A549 (cell line): ENCODE measurements around the gene NAP1L4. TPM values are rescaled to one million over a fixed set of nuclear protein-coding genes. Genes with fewer than 3 reads are reported as not detected.

Experiments
- ATAC-seq, 2 experiments: fragments of 200-7000 bp in 1 of 2; fragments of >200 bp in 1 of 2; cut with Nextera tagmentation in 1 of 2; cut with Tn5 transposase in 1 of 2; 3 replicates each; pipeline versions ENCODE4 v1.8.0 to v1.9.1; 2018 to 2020; ENCODE audit warnings: mild to moderate bottlenecking in 1 of 2, moderate library complexity in 1 of 2
- CTCF ChIA-PET: fragments of 300-600 bp; sonication (Branson Sonifier 250); formaldehyde crosslinking; extraction: SDS; loops from one replicate; lab custom pipeline; 2021; ENCODE audit warnings: antibody characterized with exemption, inconsistent platforms; lab: Yijun Ruan, JAX
- POLR2A ChIA-PET: fragments of 350-600 bp; formaldehyde crosslinking; extraction: SDS; loops from one replicate; lab custom pipeline; 2021; ENCODE audit warnings: antibody characterized with exemption, inconsistent platforms; lab: Yijun Ruan, JAX
- DNase-seq, 2 experiments: peaks; one replicate each; pipeline versions ENCODE4 v3.0.0 to v3.0.0-alpha.2; 2011 to 2016; ENCODE audit warnings: low read depth in 1 of 2, low spot score in 1 of 2
- FAIRE-seq: peaks from 2 replicates; lab custom pipeline; 2011; peaks lifted over from hg19 to GRCh38; lab: Jason Lieb, UNC
- H3K27ac ChIP-seq, 2 experiments: fragments of >200 bp; sonication (Bioruptor Twin); formaldehyde crosslinking; 3 replicates each; pipeline ENCODE4 v1.5.1; 2016 to 2017
- H3K4me1 ChIP-seq: fragments of >200 bp; sonication (Bioruptor Twin); formaldehyde crosslinking; 3 replicates; pipeline ENCODE4 v1.6.1; 2016
- H3K4me2 ChIP-seq: fragments of >200 bp; sonication (Bioruptor Twin); formaldehyde crosslinking; 3 replicates; pipeline ENCODE4 v1.6.1; 2016
- H3K4me3 ChIP-seq: fragments of >200 bp; sonication (Bioruptor Twin); formaldehyde crosslinking; 3 replicates; pipeline ENCODE4 v1.5.1; 2016
- H3K9me3 ChIP-seq: fragments of >200 bp; sonication (Bioruptor Twin); formaldehyde crosslinking; 3 replicates; pipeline ENCODE4 v1.6.1; 2016
- BCL3 ChIP-seq: fragments of >200 bp; sonication (Bioruptor Twin); formaldehyde crosslinking; IDR thresholded peaks from 3 replicates; pipeline ENCODE4 v1.6.1; 2016
- ELK1 ChIP-seq: fragments of 150-350 bp; IDR thresholded peaks from 2 replicates; pipeline ENCODE4 v1.6.1; 2014; ENCODE audit warnings: low read depth, mild to moderate bottlenecking, low read length
- HDAC2 ChIP-seq: fragments of 200-600 bp; sonication (generic); IDR thresholded peaks from 2 replicates; pipeline ENCODE4 v1.6.1; 2016
- HEYL ChIP-seq: fragments of 250-450 bp; sonication (Bioruptor Pico); IDR thresholded peaks from 2 replicates; pipeline ENCODE4 v1.8.0; 2021; ENCODE audit warnings: mild to moderate bottlenecking, moderate library complexity
- HOXB13 ChIP-seq: fragments of 250-450 bp; sonication (Bioruptor Pico); IDR thresholded peaks from 2 replicates; pipeline ENCODE4 v1.5.0; 2020; ENCODE audit warnings: low read depth, mild to moderate bottlenecking, moderate library complexity
- HOXB5 ChIP-seq: fragments of 250-450 bp; sonication (Bioruptor Pico); IDR thresholded peaks from 2 replicates; pipeline ENCODE4 v1.5.0; 2020; ENCODE audit warnings: mild to moderate bottlenecking, moderate library complexity
- JUN ChIP-seq, 2 experiments: fragments of >200 bp; sonication (Bioruptor Twin); formaldehyde crosslinking; IDR thresholded peaks; 2 replicates in 1 of 2; 3 replicates in 1 of 2; pipeline ENCODE4 v1.6.1; 2016 to 2017
- MAFK ChIP-seq: fragments of 450-650 bp; IDR thresholded peaks from 2 replicates; pipeline ENCODE4 v1.6.1; 2014; ENCODE audit not compliant: partially characterized antibody
- MYC ChIP-seq: IDR thresholded peaks from 2 replicates; pipeline ENCODE4 v1.6.1; 2012; ENCODE audit warnings: mild to moderate bottlenecking, inconsistent platforms, low read length, improper control_type of control experiment, borderline replicate concordance
- POLR2A ChIP-seq: IDR thresholded peaks from 2 replicates; pipeline ENCODE4 v1.6.1; 2012; ENCODE audit warnings: mild to moderate bottlenecking, low read length
- POLR2AphosphoS2 ChIP-seq: conservative IDR thresholded peaks from 2 replicates; pipeline ENCODE4 v1.6.1; 2012; ENCODE audit warnings: low read length, improper control_type of control experiment, inconsistent platforms
- RAD21 ChIP-seq, 2 experiments: fragments of >200 bp in 1 of 2; sonication (Bioruptor Twin) in 1 of 2; formaldehyde crosslinking in 1 of 2; IDR thresholded peaks in 1 of 2; conservative IDR thresholded peaks in 1 of 2; 2 replicates in 1 of 2; 3 replicates in 1 of 2; pipeline ENCODE4 v1.6.1; 2012 to 2018; ENCODE audit warnings: inconsistent platforms in 1 of 2
- RARB ChIP-seq: fragments of 250-450 bp; sonication (Bioruptor Pico); IDR thresholded peaks from 2 replicates; pipeline ENCODE4 v1.8.0; 2021; ENCODE audit warnings: mild to moderate bottlenecking, moderate library complexity
- RCOR1 ChIP-seq: fragments of 150-350 bp; IDR thresholded peaks from 2 replicates; pipeline ENCODE4 v1.6.1; 2014; ENCODE audit warnings: antibody characterized with exemption, low read length, low read depth
- RFX5 ChIP-seq: fragments of 450-650 bp; IDR thresholded peaks from 2 replicates; pipeline ENCODE4 v1.7.1; 2014; ENCODE audit warnings: antibody characterized with exemption, mild to moderate bottlenecking, moderate library complexity
- RNF2 ChIP-seq: fragments of 200-600 bp; sonication (generic); IDR thresholded peaks from 2 replicates; pipeline ENCODE4 v1.6.1; 2016; ENCODE audit warnings: low read depth, mild to moderate bottlenecking, antibody characterized with exemption, moderate library complexity, borderline replicate concordance
- SMC3 ChIP-seq: fragments of >200 bp; sonication (Bioruptor Twin); formaldehyde crosslinking; IDR thresholded peaks from 3 replicates; pipeline ENCODE4 v1.6.1; 2018; ENCODE audit warnings: inconsistent platforms
- TFCP2L1 ChIP-seq: fragments of 250-450 bp; sonication (Bioruptor Pico); IDR thresholded peaks from 2 replicates; pipeline ENCODE4 v1.5.0; 2021; ENCODE audit warnings: mild to moderate bottlenecking
- TP53 ChIP-seq: fragments of 250-450 bp; sonication (Bioruptor Pico); IDR thresholded peaks from 2 replicates; pipeline ENCODE4 v1.5.0; 2021; ENCODE audit warnings: mild to moderate bottlenecking, moderate library complexity
- USF2 ChIP-seq: fragments of 450-650 bp; IDR thresholded peaks from 2 replicates; pipeline ENCODE4 v1.6.1; 2014; ENCODE audit warnings: antibody characterized with exemption
- ZC3H11A ChIP-seq: fragments of 450-650 bp; IDR thresholded peaks from 2 replicates; pipeline ENCODE4 v1.6.1; 2014; ENCODE audit warnings: antibody characterized with exemption, mild to moderate bottlenecking
- ZNF302 ChIP-seq: fragments of 250-450 bp; sonication (Bioruptor Pico); IDR thresholded peaks from 2 replicates; pipeline ENCODE4 v1.9.0; 2021; ENCODE audit warnings: inconsistent platforms, mild to moderate bottlenecking, moderate library complexity
- ZSCAN20 ChIP-seq: fragments of 250-450 bp; sonication (Bioruptor Pico); IDR thresholded peaks from 2 replicates; pipeline ENCODE4 v1.8.0; 2022; ENCODE audit warnings: mild to moderate bottlenecking, moderate library complexity
- WGBS: methylation state at CpG from one replicate; pipeline ENCODE4 v1.1.6; 2017; ENCODE audit errors: missing lambda C conversion rate; 5-methylcytosine and 5-hydroxymethylcytosine counted together
- polyA plus RNA-seq, 4 experiments: library from polyadenylated mRNA; depleted of rRNA in 3 of 4; stranded (reverse); fragments of >200 nt; fragmentation: RNase III in 1 of 4; extraction: RNeasy Plus Mini Kit Qiagen cat#74134 plus additional on column Dnase treatment in 1 of 4; gene quantifications; 2 replicates in 3 of 4; 3 replicates in 1 of 4; pipeline ENCODE4 v1.2.3, GENCODE V29; 2011 to 2017
- TF ChIP-seq, protein P1 (sequence below): IDR thresholded peaks from 2 replicates; pipeline ENCODE4 v1.6.1; 2012
- TF ChIP-seq, protein P2 (sequence below): fragments of >200 bp; sonication (Bioruptor Twin); formaldehyde crosslinking; IDR thresholded peaks from 2 replicates; pipeline ENCODE4 v1.6.1; 2016

NAP1L4 gene
- polyA plus RNA-seq, 2 of the 4 experiments (the other 2 are of a cell fraction): 132 to 148 TPM

- ChIA-PET POLR2A (interaction anchor here (0.8 kb wide), 1 partner anchor 16 kb away, joined by 4 read pairs; the partner anchor contains the start of gene PHLDA2), CTCF (interaction anchor here (0.7 to 7.6 kb wide), 6 partner anchors 11 to 146 kb away, joined by 3 to 74 read pairs (median 3); partner anchors contain the start of gene PHLDA2)
- 92% methylated on average over 8 of the region's 8 CpGs for WGBS
- ATAC-seq: no peak
- H3K4me3 ChIP-seq: no peak overlapping the region
- FAIRE-seq: no peak
- DNase-seq: no peak
- peaks cover 13% of the 10 kb centered on the region for H3K4me1 ChIP-seq
- no peak overlapping the region for H3K4me2 ChIP-seq
- TF ChIP-seq ZC3H11A: no peak
- TF ChIP-seq RAD21 (conservative IDR thresholded peaks at IDR 0.05 in 1 of 2, IDR thresholded peaks at IDR 0.05 in 1 of 2): no peak
- TF ChIP-seq, protein P1, sequence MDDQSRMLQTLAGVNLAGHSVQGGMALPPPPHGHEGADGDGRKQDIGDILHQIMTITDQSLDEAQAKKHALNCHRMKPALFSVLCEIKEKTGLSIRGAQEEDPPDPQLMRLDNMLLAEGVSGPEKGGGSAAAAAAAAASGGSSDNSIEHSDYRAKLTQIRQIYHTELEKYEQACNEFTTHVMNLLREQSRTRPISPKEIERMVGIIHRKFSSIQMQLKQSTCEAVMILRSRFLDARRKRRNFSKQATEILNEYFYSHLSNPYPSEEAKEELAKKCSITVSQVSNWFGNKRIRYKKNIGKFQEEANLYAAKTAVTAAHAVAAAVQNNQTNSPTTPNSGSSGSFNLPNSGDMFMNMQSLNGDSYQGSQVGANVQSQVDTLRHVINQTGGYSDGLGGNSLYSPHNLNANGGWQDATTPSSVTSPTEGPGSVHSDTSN: no peak
- no peak for TF ChIP-seq POLR2A
- TF ChIP-seq RNF2: no peak
- TF ChIP-seq, all 56 proteins: peak for 0
- H3K9me3 ChIP-seq: no peaks in the 10 kb centered on the region
- H3K27ac ChIP-seq: no peak overlapping the region
These were observed 46.3 kb downstream of the NAP1L4 start for GRCh38 chr11:2945757-2946287.

GRCh38 chr11:2945031-2945756 is 46.9 kb downstream of the NAP1L4 start:
- Histone ChIP-seq H3K4me2 (no peak overlapping the region), H3K27ac (no peak overlapping the region), H3K4me1 (peaks cover 19% of the 10 kb centered on the region), H3K9me3 (no peaks in the 10 kb centered on the region), H3K4me3 (no peak overlapping the region)
- FAIRE-seq: no peak
- DNase-seq: no peak
- ChIA-PET CTCF (interaction anchor here (0.7 to 7.6 kb wide), 6 partner anchors 11 to 147 kb away, joined by 3 to 74 read pairs (median 3); partner anchors contain the start of gene PHLDA2), POLR2A (interaction anchor here (0.8 kb wide), 1 partner anchor 15 kb away, joined by 4 read pairs; the partner anchor contains the start of gene PHLDA2)
- no peak for ATAC-seq
- WGBS: 85% methylated on average over 16 of the region's 16 CpGs
- no peak for TF ChIP-seq ZNF302 (CRISPR knock-in tag)
- no peak for TF ChIP-seq ELK1
- TF ChIP-seq MAFK: peak; percentile 58
- TF ChIP-seq HDAC2: no peak
- TF ChIP-seq BCL3: no peak

GRCh38 chr11:2944530-2944929 is 47.6 kb downstream of the NAP1L4 start:
- POLR2A ChIA-PET: no interaction called here
- FAIRE-seq (no peak), DNase-seq (no peak), ATAC-seq (no peak)
- peaks cover 23% of the 10 kb centered on the region for H3K4me1 ChIP-seq
- CTCF ChIA-PET: interaction anchor here (1.5 to 7.6 kb wide), 2 partner anchors 12 to 13 kb away, joined by 3 to 74 read pairs; partner anchors contain the start of gene PHLDA2
- H3K27ac ChIP-seq: no peak overlapping the region
- H3K4me2 ChIP-seq: no peak overlapping the region
- no peak overlapping the region for H3K4me3 ChIP-seq
- H3K9me3 ChIP-seq: no peaks in the 10 kb centered on the region; the same call in 1 of the 3 replicates
- WGBS: 95% methylated on average over 23 of the region's 24 CpGs
- TF ChIP-seq MYC (no peak), JUN (IDR thresholded peaks at IDR 0.05) (no peak), RCOR1 (no peak), RARB (no peak), ELK1 (no peak), MAFK (no peak), USF2 (no peak), RFX5 (no peak), HOXB5 (CRISPR knock-in tag) (no peak), TFCP2L1 (CRISPR knock-in tag) (no peak), HOXB13 (no peak), TP53 (CRISPR knock-in tag) (no peak), POLR2AphosphoS2 (no peak), HDAC2 (no peak), ZSCAN20 (no peak), HEYL (CRISPR knock-in tag) (no peak), SMC3 (no peak)
- TF ChIP-seq, protein P2, sequence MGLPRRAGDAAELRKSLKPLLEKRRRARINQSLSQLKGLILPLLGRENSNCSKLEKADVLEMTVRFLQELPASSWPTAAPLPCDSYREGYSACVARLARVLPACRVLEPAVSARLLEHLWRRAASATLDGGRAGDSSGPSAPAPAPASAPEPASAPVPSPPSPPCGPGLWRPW: no peak
- TF ChIP-seq, protein P1: no peak
